Femur (tissue), 1 donor: Measurements from ENCODE around the gene OAS2.
A peak's percentile ranks its signal among the peaks of the same experiment; 100 is the strongest.
"Not testable (repeated sequence)": the region's sequence is repeated elsewhere in the genome, so short reads cannot be mapped to it uniquely, and the experiment has no call there.

Experiments used
- DNase-seq: peaks from one replicate; pipeline ENCODE4 v3.0.0-alpha.2; 2017

The OAS2 gene

DNA sequence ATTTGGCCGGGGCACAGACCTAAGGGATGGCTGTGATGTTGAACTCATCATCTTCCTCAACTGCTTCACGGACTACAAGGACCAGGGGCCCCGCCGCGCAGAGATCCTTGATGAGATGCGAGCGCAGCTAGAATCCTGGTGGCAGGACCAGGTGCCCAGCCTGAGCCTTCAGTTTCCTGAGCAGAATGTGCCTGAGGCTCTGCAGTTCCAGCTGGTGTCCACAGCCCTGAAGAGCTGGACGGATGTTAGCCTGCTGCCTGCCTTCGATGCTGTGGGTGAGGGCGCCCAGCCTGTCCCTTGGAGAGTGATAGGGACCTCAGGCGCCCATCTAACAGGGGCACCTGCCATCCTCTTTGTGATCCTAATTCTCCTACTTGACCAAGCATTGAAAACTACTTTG is 27.6 kb upstream of the OAS2 start:
- no peak for DNase-seq

DNA sequence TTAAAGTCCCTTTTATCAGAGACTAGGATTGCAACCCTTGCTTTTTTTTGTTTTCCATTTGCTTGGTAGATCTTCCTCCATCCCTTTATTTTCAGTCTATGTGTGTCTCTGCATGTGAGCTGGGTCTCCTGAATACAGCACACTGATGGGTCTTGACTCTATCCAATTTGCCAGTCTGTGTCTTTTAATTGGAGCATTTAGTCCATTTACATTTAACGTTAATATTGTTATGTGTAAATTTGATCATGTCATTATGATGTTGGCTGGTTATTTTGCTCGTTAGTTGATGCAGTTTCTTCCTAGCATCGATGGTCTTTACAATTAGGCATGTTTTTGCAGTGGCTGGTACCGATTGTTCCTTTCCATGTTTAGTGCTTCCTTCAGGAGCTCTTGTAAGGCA is 21.2 kb upstream of the OAS2 start:
- not testable (repeated sequence) for DNase-seq

DNA sequence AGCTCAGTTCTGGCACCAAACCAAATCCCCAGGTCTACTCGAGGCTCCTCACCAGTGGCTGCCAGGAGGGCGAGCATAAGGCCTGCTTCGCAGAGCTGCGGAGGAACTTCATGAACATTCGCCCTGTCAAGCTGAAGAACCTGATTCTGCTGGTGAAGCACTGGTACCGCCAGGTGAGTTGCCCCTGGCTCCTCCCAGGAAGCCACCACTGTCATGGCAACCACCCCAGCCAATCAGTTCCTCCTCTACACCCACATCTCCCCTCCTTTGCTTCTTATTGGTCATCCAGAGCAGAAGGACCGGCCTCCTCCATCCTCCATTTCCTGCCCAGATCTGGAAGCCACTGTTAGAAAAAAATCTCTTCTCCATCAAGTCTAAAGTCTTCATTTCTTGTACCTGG is 17.2 kb upstream of the OAS2 start:
- DNase-seq: no peak

DNA sequence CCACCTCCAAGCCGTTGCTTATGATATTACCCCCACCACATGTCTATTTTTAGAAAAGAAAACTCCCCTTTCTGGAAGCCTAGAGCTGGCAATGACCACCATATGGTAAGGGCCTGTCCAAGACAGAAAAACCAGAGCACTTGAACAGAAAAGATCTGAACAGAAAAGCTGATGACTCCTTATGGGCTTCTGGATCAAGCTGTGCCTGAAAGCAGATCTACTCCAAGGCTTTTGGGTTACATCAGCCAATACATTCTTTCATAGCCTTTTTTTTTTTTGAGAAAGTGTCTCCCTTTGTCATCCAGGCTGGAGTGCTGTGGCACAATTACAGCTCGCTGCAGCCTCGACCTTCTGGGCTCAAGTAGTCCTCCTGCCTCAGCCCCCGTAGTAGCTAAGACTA is 16.8 kb upstream of the OAS2 start:
- no peak for DNase-seq

DNA sequence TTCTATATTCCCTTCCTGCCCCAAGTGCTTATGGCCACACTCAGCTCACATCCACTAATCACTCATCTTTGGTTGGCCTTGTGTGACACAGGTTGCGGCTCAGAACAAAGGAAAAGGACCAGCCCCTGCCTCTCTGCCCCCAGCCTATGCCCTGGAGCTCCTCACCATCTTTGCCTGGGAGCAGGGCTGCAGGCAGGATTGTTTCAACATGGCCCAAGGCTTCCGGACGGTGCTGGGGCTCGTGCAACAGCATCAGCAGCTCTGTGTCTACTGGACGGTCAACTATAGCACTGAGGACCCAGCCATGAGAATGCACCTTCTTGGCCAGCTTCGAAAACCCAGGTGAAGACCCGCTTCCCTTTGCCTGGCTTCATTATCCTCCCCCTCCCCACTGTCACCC is 15.8 kb upstream of the OAS2 start:
- DNase-seq: no peak

DNA sequence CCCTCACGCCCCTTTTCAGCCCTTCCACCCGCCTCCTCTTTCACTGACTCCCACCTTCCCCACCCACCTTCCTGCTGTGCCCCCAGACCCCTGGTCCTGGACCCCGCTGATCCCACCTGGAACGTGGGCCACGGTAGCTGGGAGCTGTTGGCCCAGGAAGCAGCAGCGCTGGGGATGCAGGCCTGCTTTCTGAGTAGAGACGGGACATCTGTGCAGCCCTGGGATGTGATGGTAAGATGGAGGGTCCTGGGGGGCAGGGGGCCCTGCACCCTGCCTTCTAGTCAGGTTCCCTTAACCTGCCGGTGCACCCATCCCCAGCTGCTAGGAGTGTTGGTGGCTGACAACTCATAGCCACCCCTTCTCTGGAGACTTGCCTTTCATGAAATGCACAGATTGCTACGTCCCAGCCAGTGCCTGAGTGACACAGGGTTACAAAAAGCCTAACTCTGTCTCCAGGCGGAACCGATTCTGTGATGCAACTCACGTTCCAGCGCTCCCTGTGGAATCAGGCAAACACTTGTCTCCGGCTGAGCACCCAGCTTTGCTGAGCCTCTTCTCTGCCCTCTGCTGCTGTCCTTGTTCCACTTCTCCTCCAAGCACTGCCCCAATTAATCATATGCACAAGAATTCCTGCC is 15.0 kb upstream of the OAS2 start:
- DNase-seq: no peak

DNA sequence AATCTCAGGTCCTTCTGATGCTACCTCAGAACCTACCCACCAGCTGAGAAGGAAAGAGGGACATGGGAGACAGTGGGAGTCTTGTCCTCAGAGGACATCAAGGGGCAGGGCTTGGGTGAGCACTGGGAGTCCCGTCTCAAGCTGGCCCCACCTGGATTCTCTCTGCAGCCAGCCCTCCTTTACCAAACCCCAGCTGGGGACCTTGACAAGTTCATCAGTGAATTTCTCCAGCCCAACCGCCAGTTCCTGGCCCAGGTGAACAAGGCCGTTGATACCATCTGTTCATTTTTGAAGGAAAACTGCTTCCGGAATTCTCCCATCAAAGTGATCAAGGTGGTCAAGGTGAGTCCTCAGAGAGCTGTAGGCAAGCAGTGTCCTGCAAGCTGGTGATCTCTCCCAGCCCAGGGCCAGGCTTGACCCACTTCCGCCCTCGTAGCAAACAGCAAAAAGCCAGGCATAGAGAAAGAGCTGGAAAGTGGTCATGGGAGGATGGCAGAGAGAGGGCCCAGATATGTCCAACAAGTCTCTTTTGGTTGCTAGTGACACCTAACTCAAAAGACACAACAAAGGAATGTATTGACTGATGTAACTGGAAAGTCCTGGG is 14.2 kb upstream of the OAS2 start:
- no peak for DNase-seq

DNA sequence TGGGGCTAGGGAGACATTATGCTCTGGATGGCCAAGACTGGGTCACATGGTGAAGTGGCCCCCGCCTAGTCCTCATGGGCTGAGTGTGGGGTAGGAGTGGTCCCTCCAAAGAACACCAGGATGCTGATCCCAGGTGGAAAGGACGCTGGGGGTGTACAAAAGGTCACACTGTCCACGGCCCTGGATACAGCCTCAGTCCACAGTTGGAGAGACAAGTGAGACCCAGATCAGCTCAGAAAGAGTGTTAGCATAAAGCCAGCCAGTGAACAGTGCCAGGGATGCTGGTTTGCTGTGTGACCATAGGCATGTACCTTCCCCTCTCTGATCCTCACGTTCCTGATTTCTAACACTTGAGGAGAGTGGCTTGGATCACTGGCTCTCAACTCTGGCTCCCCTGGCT is 13.4 kb upstream of the OAS2 start:
- no peak for DNase-seq

DNA sequence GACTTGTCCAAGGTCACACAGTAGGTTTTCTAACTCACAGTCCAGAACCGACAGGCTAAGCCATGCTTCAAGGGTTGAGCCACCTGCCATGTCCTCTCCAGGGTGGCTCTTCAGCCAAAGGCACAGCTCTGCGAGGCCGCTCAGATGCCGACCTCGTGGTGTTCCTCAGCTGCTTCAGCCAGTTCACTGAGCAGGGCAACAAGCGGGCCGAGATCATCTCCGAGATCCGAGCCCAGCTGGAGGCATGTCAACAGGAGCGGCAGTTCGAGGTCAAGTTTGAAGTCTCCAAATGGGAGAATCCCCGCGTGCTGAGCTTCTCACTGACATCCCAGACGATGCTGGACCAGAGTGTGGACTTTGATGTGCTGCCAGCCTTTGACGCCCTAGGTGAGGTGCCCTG is 12.7 kb upstream of the OAS2 start:
- DNase-seq: no peak

DNA sequence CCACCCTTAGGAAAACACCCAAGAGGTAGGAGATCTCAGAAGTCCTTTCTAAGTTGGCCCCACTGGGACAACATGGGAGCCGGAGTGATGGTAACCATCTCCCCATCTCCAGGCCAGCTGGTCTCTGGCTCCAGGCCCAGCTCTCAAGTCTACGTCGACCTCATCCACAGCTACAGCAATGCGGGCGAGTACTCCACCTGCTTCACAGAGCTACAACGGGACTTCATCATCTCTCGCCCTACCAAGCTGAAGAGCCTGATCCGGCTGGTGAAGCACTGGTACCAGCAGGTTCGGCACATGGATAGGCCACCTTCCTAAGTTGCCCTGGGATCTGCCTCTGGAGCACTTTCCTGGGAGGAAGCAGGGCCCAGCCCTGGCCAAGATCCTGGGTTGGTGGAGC is 11.0 kb upstream of the OAS2 start:
- no peak for DNase-seq

DNA sequence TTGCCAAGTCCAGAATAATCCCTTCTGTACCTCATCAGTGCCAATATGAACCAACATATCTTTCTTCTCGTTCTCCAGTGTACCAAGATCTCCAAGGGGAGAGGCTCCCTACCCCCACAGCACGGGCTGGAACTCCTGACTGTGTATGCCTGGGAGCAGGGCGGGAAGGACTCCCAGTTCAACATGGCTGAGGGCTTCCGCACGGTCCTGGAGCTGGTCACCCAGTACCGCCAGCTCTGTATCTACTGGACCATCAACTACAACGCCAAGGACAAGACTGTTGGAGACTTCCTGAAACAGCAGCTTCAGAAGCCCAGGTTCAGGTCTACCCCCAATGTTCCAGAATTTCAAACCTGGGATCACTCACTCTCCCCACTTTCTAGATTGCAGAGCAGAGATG is 10.5 kb upstream of the OAS2 start:
- no peak for DNase-seq

DNA sequence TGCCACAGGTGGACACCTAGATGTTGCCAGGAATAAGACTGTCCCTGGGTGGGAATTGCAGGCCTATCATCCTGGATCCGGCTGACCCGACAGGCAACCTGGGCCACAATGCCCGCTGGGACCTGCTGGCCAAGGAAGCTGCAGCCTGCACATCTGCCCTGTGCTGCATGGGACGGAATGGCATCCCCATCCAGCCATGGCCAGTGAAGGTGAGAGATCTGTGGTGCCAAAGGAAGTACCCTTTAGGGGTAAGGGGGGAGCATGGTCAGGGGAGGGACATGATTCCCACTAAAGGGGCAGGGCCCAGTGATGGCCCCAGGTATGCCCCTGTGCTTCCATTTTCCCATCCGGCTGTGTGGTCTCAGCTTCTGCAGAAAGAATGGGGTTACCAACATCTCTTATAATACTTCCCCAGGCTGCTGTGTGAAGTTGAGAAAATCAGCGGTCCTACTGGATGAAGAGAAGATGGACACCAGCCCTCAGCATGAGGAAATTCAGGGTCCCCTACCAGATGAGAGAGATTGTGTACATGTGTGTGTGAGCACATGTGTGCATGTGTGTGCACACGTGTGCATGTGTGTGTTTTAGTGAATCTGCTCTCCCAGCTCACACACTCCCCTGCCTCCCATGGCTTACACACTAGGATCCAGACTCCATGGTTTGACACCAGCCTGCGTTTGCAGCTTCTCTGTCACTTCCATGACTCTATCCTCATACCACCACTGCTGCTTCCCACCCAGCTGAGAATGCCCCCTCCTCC is 8.6 kb upstream of the OAS2 start:
- DNase-seq: no peak

DNA sequence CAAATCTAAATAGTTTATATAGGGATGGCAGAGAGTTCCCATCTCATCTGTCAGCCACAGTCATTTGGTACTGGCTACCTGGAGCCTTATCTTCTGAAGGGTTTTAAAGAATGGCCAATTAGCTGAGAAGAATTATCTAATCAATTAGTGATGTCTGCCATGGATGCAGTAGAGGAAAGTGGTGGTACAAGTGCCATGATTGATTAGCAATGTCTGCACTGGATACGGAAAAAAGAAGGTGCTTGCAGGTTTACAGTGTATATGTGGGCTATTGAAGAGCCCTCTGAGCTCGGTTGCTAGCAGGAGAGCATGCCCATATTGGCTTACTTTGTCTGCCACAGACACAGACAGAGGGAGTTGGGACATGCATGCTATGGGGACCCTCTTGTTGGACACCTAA is 7.9 kb upstream of the OAS2 start:
- no peak for DNase-seq

DNA sequence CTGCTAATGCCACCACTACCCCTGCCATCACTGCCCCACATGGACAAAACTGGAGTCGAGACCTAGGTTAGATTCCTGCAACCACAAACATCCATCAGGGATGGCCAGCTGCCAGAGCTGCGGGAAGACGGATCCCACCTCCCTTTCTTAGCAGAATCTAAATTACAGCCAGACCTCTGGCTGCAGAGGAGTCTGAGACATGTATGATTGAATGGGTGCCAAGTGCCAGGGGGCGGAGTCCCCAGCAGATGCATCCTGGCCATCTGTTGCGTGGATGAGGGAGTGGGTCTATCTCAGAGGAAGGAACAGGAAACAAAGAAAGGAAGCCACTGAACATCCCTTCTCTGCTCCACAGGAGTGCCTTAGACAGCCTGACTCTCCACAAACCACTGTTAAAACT is 7.1 kb upstream of the OAS2 start:
- peak; percentile 40 for DNase-seq

DNA sequence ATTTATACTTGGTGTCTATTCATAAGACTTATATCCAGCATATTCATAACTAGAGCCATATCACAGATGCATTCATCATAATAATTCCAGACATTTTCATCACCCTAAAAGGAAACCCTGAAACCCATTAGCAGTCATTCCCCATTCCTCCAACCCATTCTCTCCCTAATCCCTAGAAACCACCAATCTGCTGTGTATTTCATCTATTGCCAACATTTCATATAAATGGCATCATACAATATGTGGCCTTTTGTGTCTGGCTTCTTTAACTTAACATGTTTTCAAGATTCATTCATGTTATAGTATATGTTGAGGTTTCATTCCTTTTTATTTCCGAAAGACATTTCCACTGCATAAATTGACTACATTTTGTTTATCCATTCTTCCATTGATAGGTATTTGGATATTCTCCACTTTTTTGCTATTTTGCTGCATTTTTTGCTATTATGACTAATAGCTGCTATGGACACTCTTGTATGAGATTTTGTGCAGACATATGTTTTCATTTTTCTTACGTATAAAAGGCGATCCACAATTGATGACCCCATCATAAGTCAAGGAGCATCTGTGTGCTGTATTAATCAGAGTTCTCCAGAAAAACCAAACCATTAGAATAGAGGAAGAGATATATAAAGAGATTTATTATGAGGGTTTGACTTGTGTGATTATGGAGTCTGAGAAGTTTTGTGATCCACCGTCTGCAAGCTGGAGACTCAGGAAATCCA is 5.1 kb upstream of the OAS2 start:
- no peak for DNase-seq

DNA sequence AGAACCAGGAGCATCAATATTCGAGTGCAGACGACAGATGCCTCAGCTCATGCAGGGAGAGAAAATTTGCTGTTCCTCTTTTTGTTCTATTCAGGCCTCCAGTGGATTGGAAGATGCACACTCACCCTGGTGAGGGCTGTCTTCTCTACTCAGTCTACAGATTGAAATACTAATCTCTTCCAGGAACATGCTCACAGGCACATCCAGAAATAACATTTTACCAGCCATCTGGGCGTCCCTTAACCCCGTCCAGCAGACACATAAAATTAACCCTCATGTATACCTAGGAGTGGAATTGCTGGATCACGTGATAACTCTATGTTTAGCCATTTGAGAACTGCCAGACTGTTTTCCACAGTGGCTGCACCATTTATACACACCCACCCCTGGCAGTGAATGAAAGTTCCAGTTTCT is 4.5 kb upstream of the OAS2 start:
- DNase-seq: no peak

DNA sequence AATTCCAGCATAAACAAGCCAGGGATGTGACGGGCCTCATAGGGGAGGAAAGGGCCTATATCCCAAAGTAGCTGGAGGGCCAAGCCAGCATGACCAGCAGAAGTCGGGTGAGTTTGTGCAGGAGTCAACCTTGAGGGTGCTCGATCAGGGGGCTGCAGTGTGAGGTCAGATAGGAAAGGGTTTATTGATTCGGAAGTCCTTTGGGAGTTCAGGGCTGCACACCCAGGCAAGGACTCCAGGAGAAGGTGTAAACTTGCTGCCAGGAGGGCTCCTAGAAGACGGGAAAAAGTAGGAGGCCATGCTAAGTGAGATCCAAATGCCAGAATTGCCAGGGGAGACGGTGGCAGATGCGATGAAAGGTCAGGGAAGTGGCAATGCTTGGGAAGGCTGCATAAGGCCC is 3.4 kb upstream of the OAS2 start:
- DNase-seq: no peak

DNA sequence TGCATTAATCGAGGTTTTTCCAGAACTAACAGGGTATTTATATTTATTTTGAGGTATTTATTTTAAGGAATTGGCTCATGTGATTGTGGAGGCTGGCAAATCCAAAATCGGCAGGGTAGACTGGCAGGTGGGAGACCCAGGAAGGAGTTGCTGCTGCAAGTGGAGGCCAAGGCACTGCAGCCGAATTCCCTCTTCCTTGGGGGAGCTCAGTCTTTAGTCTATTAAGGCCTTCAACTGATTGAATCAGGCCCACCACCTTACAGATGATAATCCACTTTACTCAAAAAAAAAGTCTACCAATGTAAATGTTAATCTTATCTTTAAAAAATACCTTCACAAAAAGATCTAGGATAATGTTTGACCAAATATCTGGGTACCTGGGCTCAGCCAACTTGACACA is 1.2 kb upstream of the OAS2 start:
- DNase-seq: no peak

DNA sequence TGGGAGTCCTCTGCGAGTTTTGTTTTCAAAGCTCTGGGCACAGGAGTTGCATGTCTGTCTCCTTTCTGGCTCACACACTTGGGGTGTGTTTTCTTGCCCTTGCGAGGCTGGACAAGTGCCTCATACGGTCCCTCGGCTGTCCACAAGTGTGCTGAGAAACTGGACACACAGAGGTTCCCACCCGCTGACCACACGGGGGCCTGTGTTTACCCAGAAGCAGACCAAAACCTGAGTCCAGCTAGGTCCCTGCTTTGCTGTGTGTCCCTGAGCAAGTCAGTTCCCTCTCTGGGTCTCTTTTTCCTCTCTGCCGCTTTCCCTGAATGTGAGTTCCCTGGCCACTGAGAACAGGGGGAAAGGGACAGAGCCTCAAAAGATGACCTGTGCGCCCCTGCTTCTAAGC is 678 bp upstream of the OAS2 start:
- no peak for DNase-seq

DNA sequence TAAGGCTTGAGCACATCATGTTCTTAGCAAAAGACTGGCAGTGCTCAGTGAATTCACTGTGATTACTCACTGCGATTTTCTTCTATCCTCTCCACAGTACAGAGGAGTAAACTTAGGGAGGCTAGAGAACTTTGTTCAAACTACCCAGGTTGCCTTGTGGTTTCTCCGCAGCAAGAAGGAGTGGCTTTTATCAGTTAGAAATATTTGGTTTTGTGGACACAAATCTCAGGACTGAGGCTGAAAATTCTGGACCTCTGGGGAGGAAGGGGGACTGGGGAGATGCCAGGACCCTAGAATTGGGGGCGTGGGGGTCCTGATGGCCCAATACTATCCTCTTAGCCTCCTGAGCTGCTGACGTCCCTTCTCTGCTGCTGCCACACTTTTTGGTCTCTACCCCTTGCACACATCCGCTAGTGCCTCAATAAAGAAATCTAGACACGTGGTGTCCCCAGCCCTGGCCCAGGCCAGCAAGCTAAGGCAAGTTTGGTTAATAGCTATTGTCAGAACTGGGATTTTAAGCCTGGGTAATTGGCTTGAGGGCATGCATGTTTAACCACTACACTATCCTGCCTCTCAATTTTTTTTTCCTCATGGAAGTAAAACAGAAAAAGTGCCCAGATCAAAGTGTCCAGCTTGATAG is 842 bp downstream of the OAS2 start:
- no peak for DNase-seq

DNA sequence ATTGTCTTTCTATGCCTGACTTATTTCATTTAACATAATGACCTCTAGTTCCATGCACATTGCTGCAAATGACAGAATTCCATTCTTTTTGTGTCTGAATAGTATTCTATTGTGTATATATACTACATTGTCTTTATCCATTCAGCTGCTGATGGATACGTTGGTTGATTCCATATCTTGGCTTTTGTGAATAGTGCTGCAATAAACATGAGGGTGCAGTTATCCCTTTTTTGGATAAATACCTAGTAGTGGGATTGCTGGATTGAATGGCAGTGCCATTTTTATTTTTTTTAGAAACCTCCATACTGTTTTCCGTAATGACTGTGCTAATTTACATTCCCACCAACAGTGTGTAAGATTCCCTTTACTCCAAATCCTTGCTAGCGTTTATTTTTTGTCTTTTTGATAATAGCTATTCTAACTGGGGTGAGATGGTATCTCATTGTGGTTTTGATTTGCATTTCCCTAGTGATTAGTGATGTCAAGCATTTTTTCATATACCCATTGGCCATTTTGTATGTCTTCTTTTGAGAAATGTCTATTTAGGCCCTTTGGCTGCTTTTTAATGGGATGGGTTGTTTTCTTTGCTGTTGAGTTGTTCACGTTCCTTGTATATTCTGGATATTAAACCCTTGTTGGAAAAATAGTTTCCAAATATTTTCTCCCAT is 2.3 kb downstream of the OAS2 start:
- no peak for DNase-seq

DNA sequence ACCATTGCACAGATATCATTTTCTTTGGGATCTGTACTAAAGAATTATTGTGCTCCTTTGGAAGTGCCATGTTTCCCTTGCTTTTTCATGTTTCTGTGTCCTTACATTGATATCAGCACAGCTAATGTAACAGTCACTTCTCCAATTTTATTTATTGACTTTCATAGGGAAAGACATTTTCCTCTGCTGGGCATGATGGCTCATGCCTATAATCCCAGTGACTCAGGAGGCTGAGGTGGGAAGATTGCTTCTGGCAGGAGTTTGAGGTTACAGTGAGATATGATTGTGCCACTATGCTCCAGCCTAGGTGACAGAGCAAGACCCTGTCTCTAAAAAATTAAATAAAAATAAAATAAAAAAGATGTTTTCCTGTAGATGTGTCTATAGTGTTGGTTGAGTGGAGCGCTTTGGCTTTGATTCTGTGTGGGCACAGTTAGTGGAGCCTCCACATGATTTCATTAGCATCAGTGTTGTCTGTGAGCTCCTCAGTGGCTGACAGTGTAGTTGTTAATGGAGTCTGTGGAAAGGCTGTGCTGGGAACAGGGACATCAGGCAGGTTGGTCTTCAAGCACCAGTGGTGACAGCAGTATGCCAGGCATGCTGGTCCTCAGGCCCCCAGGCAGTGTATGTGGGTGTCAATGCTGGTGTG is 7.4 kb downstream of the OAS2 start:
- no peak for DNase-seq
